GM13977 (cell line): ENCODE data around the gene LAMC3.
A peak's percentile ranks its signal among the peaks of the same experiment; 100 is the strongest.

Source experiments
- DNase-seq: peaks from one replicate; pipeline ENCODE4 v3.0.0; 2012; ENCODE audit warnings: low spot score
- in situ Hi-C: fragments of 300-500 bp; cut with MboI; formaldehyde crosslinking; loops from one replicate; pipeline ENCODE4 v1.12.0; 2022; ENCODE audit warnings: low sequenced_read_pairs, low pct_unique_long_range_greater_than_20kb, mixed read lengths, inconsistent platforms; ENCODE audit not compliant: unreplicated experiment
- TF ChIP-seq, protein P1 (sequence below): IDR thresholded peaks from 2 replicates; pipeline ENCODE4 v1.5.1; 2012; ENCODE audit warnings: mild to moderate bottlenecking, control low read depth; ENCODE audit not compliant: insufficient read depth; ENCODE audit errors: extremely low read depth, missing control alignments

The LAMC3 gene

DNA sequence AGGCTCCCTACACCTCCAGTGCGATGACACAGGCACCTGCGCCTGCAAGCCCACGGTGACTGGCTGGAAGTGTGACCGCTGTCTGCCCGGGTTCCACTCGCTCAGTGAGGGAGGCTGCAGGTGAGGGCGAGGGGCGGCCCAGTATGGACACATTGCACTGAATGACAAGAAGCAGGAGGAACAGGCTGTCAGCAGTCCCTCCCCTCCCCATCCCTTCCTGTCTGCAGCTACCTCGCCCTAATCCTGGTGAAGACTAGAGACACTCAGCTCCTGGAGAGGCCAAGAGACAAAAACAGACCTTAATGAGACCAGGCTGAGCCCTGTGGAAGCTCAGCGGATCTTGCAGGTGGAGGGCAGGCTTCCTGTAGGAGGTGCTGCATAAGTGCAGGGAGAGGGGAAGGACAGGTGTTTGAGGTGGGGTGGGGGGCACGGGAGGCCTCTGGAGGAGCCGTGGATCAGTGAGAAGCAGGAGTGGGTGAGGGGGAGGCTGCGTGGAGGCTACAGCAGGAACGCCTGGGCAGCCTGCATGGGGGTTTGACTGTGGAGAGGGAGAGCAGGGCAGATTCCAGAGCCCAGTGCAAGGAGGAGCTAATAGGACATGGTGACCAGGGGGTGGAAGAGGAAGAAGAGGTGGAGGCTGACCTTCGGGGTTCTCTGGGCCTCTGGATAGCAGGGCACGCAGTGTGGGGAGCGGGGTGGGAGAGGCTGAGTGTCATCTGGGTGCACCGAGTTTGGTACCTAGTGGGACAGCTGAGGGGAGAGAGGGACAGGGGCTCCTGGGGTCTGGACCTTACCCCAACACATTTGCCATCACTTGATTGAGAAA lies 30.4 kb downstream of the LAMC3 start:
- DNase-seq, result no peak
- TF ChIP-seq, protein P1, sequence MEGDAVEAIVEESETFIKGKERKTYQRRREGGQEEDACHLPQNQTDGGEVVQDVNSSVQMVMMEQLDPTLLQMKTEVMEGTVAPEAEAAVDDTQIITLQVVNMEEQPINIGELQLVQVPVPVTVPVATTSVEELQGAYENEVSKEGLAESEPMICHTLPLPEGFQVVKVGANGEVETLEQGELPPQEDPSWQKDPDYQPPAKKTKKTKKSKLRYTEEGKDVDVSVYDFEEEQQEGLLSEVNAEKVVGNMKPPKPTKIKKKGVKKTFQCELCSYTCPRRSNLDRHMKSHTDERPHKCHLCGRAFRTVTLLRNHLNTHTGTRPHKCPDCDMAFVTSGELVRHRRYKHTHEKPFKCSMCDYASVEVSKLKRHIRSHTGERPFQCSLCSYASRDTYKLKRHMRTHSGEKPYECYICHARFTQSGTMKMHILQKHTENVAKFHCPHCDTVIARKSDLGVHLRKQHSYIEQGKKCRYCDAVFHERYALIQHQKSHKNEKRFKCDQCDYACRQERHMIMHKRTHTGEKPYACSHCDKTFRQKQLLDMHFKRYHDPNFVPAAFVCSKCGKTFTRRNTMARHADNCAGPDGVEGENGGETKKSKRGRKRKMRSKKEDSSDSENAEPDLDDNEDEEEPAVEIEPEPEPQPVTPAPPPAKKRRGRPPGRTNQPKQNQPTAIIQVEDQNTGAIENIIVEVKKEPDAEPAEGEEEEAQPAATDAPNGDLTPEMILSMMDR, result no peak
- in situ Hi-C loops, result loop anchor here (25.0 kb wide), 1 partner anchor 327 kb away; no protein-coding TSS in a partner anchor

DNA sequence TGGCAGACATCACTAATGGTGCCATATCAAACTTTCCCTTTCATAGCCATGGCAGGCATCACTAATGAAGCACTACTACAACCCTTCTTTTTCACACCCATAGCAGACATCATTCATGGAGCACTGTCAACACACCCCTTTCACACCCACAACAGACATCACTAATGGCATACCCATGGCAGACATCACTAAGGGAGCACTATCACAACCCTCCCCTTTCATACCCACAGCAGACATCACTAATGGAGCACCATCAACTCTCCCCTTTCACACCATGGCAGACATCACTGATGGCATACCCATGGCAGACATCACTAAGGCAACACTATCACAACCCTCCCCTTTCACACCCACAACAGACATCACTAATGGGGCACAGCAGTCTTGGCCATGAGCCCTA lies 33.7 kb downstream of the LAMC3 start:
- DNase-seq, result no peak
- in situ Hi-C loops, result loop anchor here (10.0 to 25.0 kb wide), 2 partner anchors 292 to 330 kb away; no protein-coding TSS in a partner anchor
- TF ChIP-seq, protein P1, result no peak

DNA sequence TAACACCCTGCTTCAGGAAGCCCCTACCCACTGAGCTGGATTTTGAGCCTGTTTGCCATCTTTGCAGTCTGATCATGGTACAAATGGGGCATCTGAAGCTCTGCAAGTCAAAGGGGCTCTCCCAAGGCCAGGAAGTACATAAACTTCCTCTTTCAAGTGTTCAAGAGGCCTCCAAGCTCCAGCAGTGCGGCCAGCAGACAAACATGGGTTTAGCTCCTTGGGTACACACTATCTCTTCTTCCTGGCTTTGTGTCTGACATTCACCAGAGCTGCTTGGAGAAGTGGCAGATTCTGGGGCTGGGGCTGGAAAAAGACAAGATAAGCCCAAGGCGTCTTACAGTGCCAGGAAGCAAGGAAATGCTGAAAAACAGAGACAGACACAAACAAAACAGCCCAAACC lies 34.1 kb downstream of the LAMC3 start:
- peak; percentile 43 for DNase-seq
- TF ChIP-seq, protein P1, result no peak
- in situ Hi-C loops, result loop anchor here (10.0 to 25.0 kb wide), 2 partner anchors 292 to 331 kb away; no protein-coding TSS in a partner anchor

DNA sequence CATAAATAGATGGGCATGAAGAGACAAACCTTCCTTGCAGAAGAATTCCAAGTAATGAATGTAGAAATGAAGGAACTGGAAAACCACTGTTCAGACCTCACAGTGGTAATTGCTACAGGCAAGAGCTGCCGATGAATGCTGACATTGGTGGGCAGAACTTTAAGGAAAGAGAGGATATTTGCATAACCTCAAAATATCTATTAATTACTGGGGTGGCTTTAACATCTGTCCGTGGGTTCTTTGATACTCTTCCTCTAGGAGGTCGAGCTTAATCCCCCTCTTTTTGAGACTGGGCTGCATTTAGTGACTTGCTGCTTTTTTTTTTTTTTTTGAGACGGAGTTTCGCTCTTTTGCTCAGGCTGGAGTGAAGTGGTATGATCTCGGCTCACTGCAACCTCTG lies 34.7 kb downstream of the LAMC3 start:
- in situ Hi-C loops, result loop anchor here (10.0 to 25.0 kb wide), 2 partner anchors 291 to 331 kb away; no protein-coding TSS in a partner anchor
- TF ChIP-seq, protein P1, result no peak
- no peak for DNase-seq

DNA sequence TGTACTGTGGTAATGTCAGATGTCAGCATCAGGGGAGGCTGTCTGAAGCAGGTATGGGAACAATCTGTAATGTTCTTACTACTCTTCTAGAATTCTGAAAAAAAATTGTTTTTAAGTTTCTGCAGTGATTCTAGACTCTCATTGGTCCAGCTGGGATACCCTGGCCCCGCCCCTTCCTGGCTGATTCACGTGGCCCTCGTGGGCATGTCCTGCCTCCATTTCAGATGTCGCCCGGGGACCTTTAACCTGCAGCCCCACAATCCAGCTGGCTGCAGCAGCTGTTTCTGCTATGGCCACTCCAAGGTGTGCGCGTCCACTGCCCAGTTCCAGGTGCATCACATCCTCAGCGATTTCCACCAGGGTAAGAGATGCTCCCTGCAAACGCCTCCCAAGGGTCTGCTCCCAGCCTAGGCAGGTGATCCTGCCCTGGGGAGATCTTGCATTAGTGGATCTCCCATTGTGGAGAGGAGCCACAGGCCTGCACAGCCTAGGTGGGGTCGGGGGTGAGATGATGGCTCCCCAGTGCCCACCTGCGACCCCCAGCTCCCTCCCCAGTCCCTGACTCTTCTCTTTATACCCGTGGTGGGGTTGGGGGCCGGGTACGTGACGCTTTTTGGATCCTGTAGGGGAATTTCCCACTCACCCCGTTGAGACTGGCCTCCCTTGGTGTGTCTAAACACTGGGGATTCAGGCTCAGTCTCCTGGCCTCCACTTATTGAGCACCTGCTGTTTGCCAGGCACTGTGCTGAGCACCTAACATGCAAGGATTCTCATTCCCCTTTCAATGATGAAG lies 36.5 kb downstream of the LAMC3 start:
- DNase-seq, result no peak
- in situ Hi-C loops, result loop anchor here (10.0 to 25.0 kb wide), 2 partner anchors 289 to 333 kb away; no protein-coding TSS in a partner anchor
- TF ChIP-seq, protein P1, result no peak

DNA sequence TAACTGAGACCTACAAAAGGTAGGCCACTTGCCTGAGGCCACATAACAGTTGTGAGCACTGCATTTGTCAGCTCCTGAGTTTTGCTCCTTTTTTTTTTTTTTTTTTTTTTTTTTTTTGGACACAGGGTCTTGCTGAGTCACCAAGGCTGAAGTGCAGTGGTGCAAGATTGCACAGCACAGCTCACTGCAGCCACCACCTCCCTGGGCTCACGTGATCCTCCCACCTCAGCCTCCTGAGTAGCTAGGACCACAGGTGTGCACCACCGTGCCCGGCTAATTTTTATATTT lies 37.1 kb downstream of the LAMC3 start:
- in situ Hi-C loops, result loop anchor here (10.0 to 25.0 kb wide), 2 partner anchors 289 to 334 kb away; no protein-coding TSS in a partner anchor
- TF ChIP-seq, protein P1, result no peak
- no peak for DNase-seq
